H1 (cell line): Measurements from ENCODE around the gene OR51B4. TPM values are rescaled to one million over a fixed set of nuclear protein-coding genes. Genes with fewer than 3 reads are reported as not detected.

Source experiments
- CTCF ChIA-PET: fragments of 300-600 bp; sonication (Branson Sonifier 250); formaldehyde crosslinking; loops from one replicate; lab custom pipeline; 2021; ENCODE audit not compliant: partially characterized antibody; lab: Charles Lee
- POLR2A ChIA-PET: fragments of 300-600 bp; sonication (Branson Sonifier 250); formaldehyde crosslinking; loops from one replicate; lab custom pipeline; 2021; ENCODE audit warnings: inconsistent platforms; ENCODE audit not compliant: partially characterized antibody; lab: Charles Lee
- DNase-seq, 2 experiments: peaks; one replicate each; pipeline versions ENCODE4 v3.0.0 to v3.0.0-alpha.2; 2010 to 2022; ENCODE audit warnings: low spot score in 2 of 2, low read depth in 1 of 2, mixed read lengths in 1 of 2
- FAIRE-seq: peaks from 2 replicates; lab custom pipeline; 2011; peaks lifted over from hg19 to GRCh38; lab: Jason Lieb, UNC
- H2AFZ ChIP-seq: 2 replicates; pipeline ENCODE4 v1.8.1; 2012; ENCODE audit warnings: low read length, inconsistent platforms
- H2AK5ac ChIP-seq: 2 replicates; pipeline ENCODE4 v1.6.1; 2013; ENCODE audit warnings: low read depth, low read length
- H2BK120ac ChIP-seq: replicated peaks from 2 replicates; pipeline ENCODE3; 2013; ENCODE audit warnings: low read depth, low read length, inconsistent platforms
- H2BK12ac ChIP-seq: 2 replicates; pipeline ENCODE4 v1.6.1; 2013; ENCODE audit warnings: low read depth, low read length
- H2BK15ac ChIP-seq: 2 replicates; pipeline ENCODE4 v1.6.1; 2013; ENCODE audit warnings: low read length
- H2BK20ac ChIP-seq: 2 replicates; pipeline ENCODE4 v1.6.1; 2013; ENCODE audit warnings: low read length
- H2BK5ac ChIP-seq: 2 replicates; pipeline ENCODE4 v1.6.1; 2013; ENCODE audit warnings: low read depth, low read length
- H3K14ac ChIP-seq: 2 replicates; pipeline ENCODE4 v1.6.1; 2013; ENCODE audit warnings: inconsistent platforms; ENCODE audit not compliant: insufficient read length
- H3K18ac ChIP-seq: 2 replicates; pipeline ENCODE4 v1.6.1; 2013; ENCODE audit warnings: low read length; ENCODE audit errors: extremely low read depth
- H3K23ac ChIP-seq: 2 replicates; pipeline ENCODE4 v1.6.1; 2013; ENCODE audit warnings: inconsistent platforms; ENCODE audit not compliant: insufficient read length
- H3K23me2 ChIP-seq: 2 replicates; pipeline ENCODE4 v1.6.1; 2013; ENCODE audit warnings: low read depth, low read length
- H3K27ac ChIP-seq: 2 replicates; pipeline ENCODE4 v1.6.1; 2011; ENCODE audit warnings: low read depth, low read length, inconsistent platforms
- H3K27me3 ChIP-seq, 4 experiments: replicated peaks in 1 of 4; 1 replicate in 1 of 4; 2 replicates in 3 of 4; pipeline versions ENCODE4 v1.6.1 to v1.8.1; 2011 to 2013; ENCODE audit warnings: low read length in 3 of 4, mild to moderate bottlenecking in 3 of 4, inconsistent platforms in 2 of 4, mixed read lengths in 2 of 4, moderate library complexity in 1 of 4; ENCODE audit not compliant: control insufficient read depth in 3 of 4, insufficient read depth in 3 of 4; ENCODE audit errors: extremely low read depth in 1 of 4
- H3K36me3 ChIP-seq, 4 experiments: 2 replicates each; pipeline versions ENCODE4 v1.6.1 to v1.8.1; 2011 to 2013; ENCODE audit warnings: mild to moderate bottlenecking in 4 of 4, low read length in 3 of 4, moderate library complexity in 2 of 4, control low read depth in 1 of 4, inconsistent platforms in 1 of 4; ENCODE audit not compliant: insufficient read depth in 4 of 4, control insufficient read depth in 2 of 4
- H3K4ac ChIP-seq: replicated peaks from 2 replicates; pipeline ENCODE3; 2013; ENCODE audit warnings: low read length, low read depth, mixed read lengths, inconsistent platforms; ENCODE audit not compliant: insufficient read length
- H3K4me1 ChIP-seq, 4 experiments: replicated peaks in 1 of 4; 1 replicate in 1 of 4; 2 replicates in 3 of 4; pipeline versions ENCODE4 v1.6.1 to v1.8.1; 2011 to 2013; ENCODE audit warnings: low read length in 3 of 4, inconsistent platforms in 2 of 4, mixed read lengths in 1 of 4; ENCODE audit not compliant: insufficient read depth in 4 of 4, control insufficient read depth in 3 of 4
- H3K4me2 ChIP-seq, 2 experiments: 2 replicates each; pipeline versions ENCODE4 v1.6.1 to v1.8.1; 2011 to 2013; ENCODE audit warnings: low read depth in 2 of 2, low read length in 2 of 2, control low read depth in 1 of 2, inconsistent platforms in 1 of 2, mild to moderate bottlenecking in 1 of 2; ENCODE audit not compliant: insufficient read depth in 1 of 2
- H3K4me3 ChIP-seq, 4 experiments: fragments of 200-600, 300-600 bp in 1 of 4; sonication (generic), shearing (Covaris generic), sonication (Bioruptor Twin) in 1 of 4; 2 replicates each; pipeline versions ENCODE4 v1.5.1 to v1.8.1; 2011 to 2016; ENCODE audit warnings: low read length in 4 of 4, low read depth in 3 of 4, control low read depth in 2 of 4, inconsistent platforms in 2 of 4, mild to moderate bottlenecking in 2 of 4, mixed read lengths in 1 of 4, moderate library complexity in 1 of 4; ENCODE audit not compliant: insufficient read depth in 2 of 4; ENCODE audit errors: extremely low read depth in 1 of 4
- H3K56ac ChIP-seq: replicated peaks from 2 replicates; pipeline ENCODE3; 2013; ENCODE audit warnings: low read depth, mild to moderate bottlenecking, mixed read lengths, low read length, inconsistent platforms; ENCODE audit not compliant: insufficient read length
- H3K79me1 ChIP-seq: 2 replicates; pipeline ENCODE4 v1.6.1; 2013; ENCODE audit warnings: low read depth, low read length, control low read depth
- H3K79me2 ChIP-seq, 2 experiments: 2 replicates each; pipeline versions ENCODE4 v1.6.1 to v1.8.1; 2012 to 2013; ENCODE audit warnings: low read length in 2 of 2, mild to moderate bottlenecking in 2 of 2, inconsistent platforms in 1 of 2; ENCODE audit not compliant: insufficient read depth in 2 of 2, control insufficient read depth in 1 of 2
- H3K9ac ChIP-seq, 4 experiments: replicated peaks in 1 of 4; 1 replicate in 1 of 4; 2 replicates in 3 of 4; pipeline versions ENCODE4 v1.6.1 to v1.8.1; 2011 to 2013; ENCODE audit warnings: low read depth in 3 of 4, low read length in 3 of 4, control low read depth in 2 of 4, mild to moderate bottlenecking in 2 of 4, moderate library complexity in 2 of 4, inconsistent platforms in 1 of 4; ENCODE audit errors: extremely low read depth in 1 of 4
- H3K9me3 ChIP-seq, 2 experiments: 2 replicates each; pipeline versions ENCODE4 v1.6.1 to v1.8.1; 2012 to 2013; ENCODE audit warnings: mild to moderate bottlenecking in 2 of 2, moderate library complexity in 2 of 2, control low read depth in 1 of 2, inconsistent platforms in 1 of 2, low read depth in 1 of 2, low read length in 1 of 2, mixed read lengths in 1 of 2; ENCODE audit not compliant: insufficient read depth in 2 of 2
- H4K20me1 ChIP-seq, 2 experiments: replicated peaks in 1 of 2; 2 replicates each; pipeline versions ENCODE3 to v1.8.1; 2011 to 2013; ENCODE audit warnings: inconsistent platforms in 2 of 2, low read length in 2 of 2, mild to moderate bottlenecking in 1 of 2; ENCODE audit not compliant: insufficient read depth in 2 of 2, control insufficient read depth in 1 of 2
- H4K5ac ChIP-seq: 2 replicates; pipeline ENCODE4 v1.6.1; 2013; ENCODE audit warnings: low read length, low read depth, mixed read lengths, inconsistent platforms; ENCODE audit not compliant: insufficient read length
- H4K8ac ChIP-seq: 2 replicates; pipeline ENCODE4 v1.8.0; 2013; ENCODE audit warnings: mild to moderate bottlenecking, moderate library complexity, low read length, inconsistent platforms; ENCODE audit not compliant: insufficient read depth; ENCODE audit errors: extremely low read depth
- H4K91ac ChIP-seq: replicated peaks from 2 replicates; pipeline ENCODE3; 2013; ENCODE audit warnings: low read length, mixed read lengths, inconsistent platforms; ENCODE audit not compliant: insufficient read length
- BCL11A ChIP-seq, 2 experiments: IDR thresholded peaks; one replicate each; pipeline ENCODE4 v1.6.1; 2011; ENCODE audit warnings: low read depth in 2 of 2, low read length in 2 of 2, mild to moderate bottlenecking in 2 of 2
- BRCA1 ChIP-seq: IDR thresholded peaks from 2 replicates; pipeline ENCODE4 v1.6.1; 2012; ENCODE audit warnings: low read depth, low read length, improper control_type of control experiment
- EZH2 ChIP-seq: fragments of 200-600 bp; sonication (generic); IDR thresholded peaks from 2 replicates; pipeline ENCODE4 v1.7.1; 2012; ENCODE audit warnings: low read depth, mild to moderate bottlenecking, moderate library complexity, low read length, inconsistent platforms; ENCODE audit not compliant: severe bottlenecking
- GABPA ChIP-seq: IDR thresholded peaks from 2 replicates; pipeline ENCODE4 v1.6.1; 2011; ENCODE audit warnings: mild to moderate bottlenecking, low read length, moderate library complexity, borderline replicate concordance; ENCODE audit not compliant: insufficient read depth
- JUND ChIP-seq: IDR thresholded peaks from 2 replicates; pipeline ENCODE4 v1.6.1; 2011; ENCODE audit warnings: mild to moderate bottlenecking, improper control_type of control experiment, low read length
- KDM4A ChIP-seq: IDR thresholded peaks from one replicate; pipeline ENCODE4 v1.7.1; 2012; ENCODE audit warnings: low read depth, mild to moderate bottlenecking, moderate library complexity, low read length, inconsistent platforms; ENCODE audit not compliant: severe bottlenecking
- KDM5A ChIP-seq: fragments of 200-600 bp; IDR thresholded peaks from 2 replicates; pipeline ENCODE4 v1.7.1; 2012; ENCODE audit warnings: mild to moderate bottlenecking, low read length, inconsistent platforms, mixed read lengths
- MAFK ChIP-seq: IDR thresholded peaks from 2 replicates; pipeline ENCODE4 v1.6.1; 2012; ENCODE audit warnings: low read depth, mild to moderate bottlenecking, improper control_type of control experiment, low read length
- MAX ChIP-seq: IDR thresholded peaks from 2 replicates; pipeline ENCODE4 v1.6.1; 2012; ENCODE audit warnings: inconsistent platforms
- PHF8 ChIP-seq: fragments of 200-600 bp; sonication (generic); conservative IDR thresholded peaks from 2 replicates; pipeline ENCODE4 v1.7.1; 2012; ENCODE audit warnings: low read depth, mild to moderate bottlenecking, inconsistent platforms, low read length, moderate library complexity
- POLR2AphosphoS5 ChIP-seq: IDR thresholded peaks from 2 replicates; pipeline ENCODE4 v1.6.1; 2011; ENCODE audit warnings: low read depth, low read length
- RXRA ChIP-seq: IDR thresholded peaks from 2 replicates; pipeline ENCODE4 v1.6.1; 2011; ENCODE audit warnings: low read depth, mild to moderate bottlenecking, low read length, moderate library complexity; ENCODE audit not compliant: insufficient read depth
- SP2 ChIP-seq: IDR thresholded peaks from 2 replicates; pipeline ENCODE4 v1.6.1; 2012; ENCODE audit warnings: mild to moderate bottlenecking, low read length, inconsistent platforms
- USF2 ChIP-seq: IDR thresholded peaks from 2 replicates; pipeline ENCODE4 v1.6.1; 2011; ENCODE audit warnings: low read length, improper control_type of control experiment
- WGBS, 2 experiments: shearing (Covaris generic) in 1 of 2; methylation state at CpG; one replicate each; pipeline versions ENCODE4 v1.1.6 to v1.1.7; 2013 to 2015; ENCODE audit warnings: low lambda C conversion rate in 2 of 2, mixed read lengths in 2 of 2, inconsistent platforms in 1 of 2, low coverage in 1 of 2, missing lambda C conversion rate in 1 of 2; ENCODE audit not compliant: insufficient replicate concordance in 2 of 2, insufficient coverage in 1 of 2, insufficient read length in 1 of 2; ENCODE audit errors: extremely low coverage in 1 of 2, missing lambda C conversion rate in 1 of 2; 5-methylcytosine and 5-hydroxymethylcytosine counted together
- polyA plus RNA-seq, 7 experiments: library from polyadenylated mRNA; depleted of rRNA in 3 of 7; stranded (reverse) in 5 of 7; unstranded in 2 of 7; fragments of >200 nt in 5 of 7; fragments of 200-250 nt in 2 of 7; gene quantifications; 1 replicate in 5 of 7; 2 replicates in 1 of 7; 4 replicates in 1 of 7; pipeline versions ENCODE4 v1.2.1 to v1.2.3, GENCODE V29; 2011 to 2013; ENCODE audit warnings: missing spikeins in 2 of 7, mixed read lengths in 2 of 7
- total RNA-seq: library from RNA; stranded (reverse); fragmentation: NEBNext Ultra II Directional; extraction: Animal tissue kit (Norgen Biotek cat#: 25700); gene quantifications from 2 replicates; pipeline ENCODE4 v1.2.1, GENCODE V29; 2021

The OR51B4 gene
- total and polyA plus RNA-seq, 2 of the 8 experiments (the other 6 are each of a cell fraction or from before 2014, with no cell fraction given), result not detected

GRCh38 chr11:5251746-5252145, 50.0 kb downstream of the OR51B4 start:
- 77% methylated on average over 2 of the region's 2 CpGs; no CpG with 5 or more reads in 1 of the 2 experiments for WGBS, 2 experiments
- Histone ChIP-seq H3K79me1 (no peaks in the 10 kb centered on the region), H3K23ac (no peak overlapping the region), H3K36me3 (no peaks in the 10 kb centered on the region), H2AFZ (no peak overlapping the region), H3K4ac (no peak overlapping the region), H3K9ac (no peak overlapping the region), H3K9me3 (no peaks in the 10 kb centered on the region), H3K79me2 (no peaks in the 10 kb centered on the region), H3K56ac (no peak overlapping the region), H3K27me3 (peaks cover 0 to 1% (median 0%) of the 10 kb centered on the region in 4 experiments; a peak in 3 of 7 replicates), H3K18ac (no peak overlapping the region), H3K27ac (no peak overlapping the region), H4K91ac (no peak overlapping the region), H2BK15ac (no peak overlapping the region), H4K8ac (no peak overlapping the region), H3K14ac (no peak overlapping the region), H3K4me1 (0 out of 7 replicates have a peak, but pooled peaks cover 0 to under 1% (median 0%) of the 10 kb centered on the region in 4 experiments), H2BK5ac (no peak overlapping the region), H3K4me3 (no peak overlapping the region), H4K20me1 (no peaks in the 10 kb centered on the region), H4K5ac (no peak overlapping the region), H2BK120ac (no peak overlapping the region), H3K4me2 (no peak overlapping the region), H2AK5ac (no peak overlapping the region), H3K23me2 (no peaks in the 10 kb centered on the region), H2BK20ac (no peak overlapping the region), H2BK12ac (no peak overlapping the region)
- DNase-seq (no peak), FAIRE-seq (no peak)
- ChIA-PET POLR2A (no interaction called here), CTCF (no interaction called here)
- TF ChIP-seq PHF8 (no peak), BCL11A (IDR thresholded peaks at IDR 0.05; ENCODE audit: low read depth in 2 of 2, low read length in 2 of 2) (no peak), USF2 (no peak), JUND (no peak), GABPA (no peak), RXRA (no peak), MAX (no peak), MAFK (no peak), SP2 (no peak), BRCA1 (no peak), EZH2 (no peak), POLR2AphosphoS5 (no peak), KDM4A (no peak), KDM5A (no peak)
